Measurements from ENCODE around the gene GALNT10. TPM values are rescaled to one million over a fixed set of nuclear protein-coding genes. Genes with fewer than 3 reads are reported as not detected.

The GALNT10 gene
- total and polyA plus RNA-seq, 10 of the 15 experiments (the other 5 are each of a cell fraction or from before 2014, with no cell fraction given): 3.9 to 35.4 (median 15.5) TPM

GRCh38 chr5:154461531-154461930 lies 271.0 kb downstream of the GALNT10 start (continued):
- TF ChIP-seq E4F1 (IDR thresholded peaks at IDR 0.05; ENCODE audit: borderline replicate concordance, partially characterized antibody): no peak
- no peak for TF ChIP-seq IKZF2 (IDR thresholded peaks at IDR 0.05)
- TF ChIP-seq ELK1 (IDR thresholded peaks at IDR 0.05; ENCODE audit: low read depth, low read length): no peak

GRCh38 chr5:154464438-154464837 lies 273.9 kb downstream of the GALNT10 start:
- in situ Hi-C loops (cut with MboI): no loop called here
- no TSS peak for BruUV-seq (replicated peaks)
- CTCF ChIA-PET: interaction anchor here (0.7 to 8.6 kb wide), 10 partner anchors 36 to 491 kb away, joined by 3 to 135 read pairs (median 4); no protein-coding TSS in a partner anchor

More at GRCh38 chr5:154464438-154464837, 273.9 kb downstream of the GALNT10 start:
- POLR2A ChIA-PET: interaction anchor here (0.6 kb wide), 1 partner anchor 175 kb away, joined by 5 read pairs; no protein-coding TSS in a partner anchor
- H4K20me1 ChIP-seq (ENCODE audit: control insufficient read depth, insufficient read depth): no peaks in the 10 kb centered on the region
- TF ChIP-seq RBBP5 (conservative IDR thresholded peaks at IDR 0.05) (no peak), PML (IDR thresholded peaks at IDR 0.05; ENCODE audit: low read length) (no peak), ZNF592 (IDR thresholded peaks at IDR 0.05) (no peak)
- H2AFZ ChIP-seq (ENCODE audit: control insufficient read depth, low read depth, low read length): no peak overlapping the region
- H3K79me2 ChIP-seq (ENCODE audit: control insufficient read depth, insufficient read depth, low read length): no peaks in the 10 kb centered on the region
- RAD21 ChIA-PET (ENCODE audit: unreplicated experiment): interaction anchor here (0.8 kb wide), 1 partner anchor 23 kb away, joined by 3 read pairs; no protein-coding TSS in a partner anchor
- H3K4me2 ChIP-seq (ENCODE audit: control insufficient read depth, insufficient read depth): no peak overlapping the region
- WGBS (ENCODE audit: insufficient coverage, insufficient replicate concordance, low lambda C conversion rate, missing lambda C conversion rate): 33% methylated on average over 1 of the region's 1 CpG
- SMC1A ChIA-PET (ENCODE audit: uncharacterized antibody, unreplicated experiment): interaction anchor here (0.5 to 6.8 kb wide), 2 partner anchors 39 to 109 kb away, joined by 3 to 90 read pairs; no protein-coding TSS in a partner anchor
- H3K27ac ChIP-seq (ENCODE audit: control insufficient read depth, insufficient read depth): no peak overlapping the region
- no peak overlapping the region for H3K9ac ChIP-seq (ENCODE audit: control insufficient read depth, insufficient read depth, low read length)
- H3K4me3 ChIP-seq: no peak overlapping the region
- no peak for FAIRE-seq
- no peaks in the 10 kb centered on the region for H3K9me3 ChIP-seq (replicated peaks; ENCODE audit: control insufficient read depth, insufficient read depth, low read length)
- H3K4me1 ChIP-seq (ENCODE audit: control insufficient read depth, insufficient read depth, low read length): peaks cover 5% of the 10 kb centered on the region
- DNase-seq (ENCODE audit: low read depth, low spot score): no peak
- no peaks in the 10 kb centered on the region for H3K27me3 ChIP-seq (replicated peaks in 1 of 2; ENCODE audit: control insufficient read depth in 2 of 2, insufficient read depth in 2 of 2, low read length in 1 of 2)
- no peak for ATAC-seq
- intact Hi-C loops (cut with micrococcal nuclease; ENCODE audit: unreplicated experiment): no loop called here
- no peaks in the 10 kb centered on the region for H3K36me3 ChIP-seq (ENCODE audit: control insufficient read depth in 2 of 2, insufficient read depth in 2 of 2, low read length in 1 of 2)
